GM23338 (cell line): ENCODE measurements around the gene ACVR2A. TPM values are rescaled to one million over a fixed set of nuclear protein-coding genes. Genes with fewer than 3 reads are reported as not detected.

Source experiments
- ATAC-seq: fragments of 200-7000 bp; cut with Tn5 transposase; 3 replicates; pipeline ENCODE4 v1.9.1; 2020
- DNase-seq: peaks from one replicate; pipeline ENCODE4 v3.0.0-alpha.2; 2015; ENCODE audit warnings: low spot score
- H2AFZ ChIP-seq: fragments of 200-600 bp; sonication (generic); 2 replicates; pipeline ENCODE4 v1.8.0; 2016; ENCODE audit warnings: antibody characterized with exemption, mild to moderate bottlenecking, moderate library complexity
- H3F3A ChIP-seq: fragments of 200-600 bp; sonication (generic); replicated peaks from 2 replicates; pipeline ENCODE4 v1.8.0; 2017; ENCODE audit warnings: antibody characterized with exemption, mixed run types, low read depth
- H3K27ac ChIP-seq: fragments of 200-600 bp; sonication (generic); 2 replicates; pipeline ENCODE4 v1.6.1; 2016; ENCODE audit warnings: low read depth
- H3K27me3 ChIP-seq: fragments of 200-600 bp; sonication (generic); 2 replicates; pipeline ENCODE4 v1.8.0; 2016; ENCODE audit warnings: mild to moderate bottlenecking, mixed run types, moderate library complexity; ENCODE audit not compliant: insufficient read depth
- H3K36me3 ChIP-seq: fragments of 200-600 bp; sonication (generic); 2 replicates; pipeline ENCODE4 v1.8.0; 2016; ENCODE audit warnings: mild to moderate bottlenecking; ENCODE audit not compliant: insufficient read depth
- H3K4me1 ChIP-seq: fragments of 200-600 bp; sonication (generic); 2 replicates; pipeline ENCODE4 v1.8.0; 2016; ENCODE audit warnings: mild to moderate bottlenecking, moderate library complexity; ENCODE audit not compliant: insufficient read depth
- H3K4me2 ChIP-seq: fragments of 200-600 bp; sonication (generic); 2 replicates; pipeline ENCODE4 v1.7.1; 2017; ENCODE audit warnings: mixed run types
- H3K4me3 ChIP-seq: fragments of 200-600 bp; sonication (generic); 2 replicates; pipeline ENCODE4 v1.6.1; 2016; ENCODE audit warnings: mixed run types
- H3K79me2 ChIP-seq: fragments of 200-600 bp; sonication (generic); replicated peaks from 2 replicates; pipeline ENCODE4 v1.8.0; 2017; ENCODE audit warnings: mild to moderate bottlenecking; ENCODE audit not compliant: insufficient read depth
- H3K9me2 ChIP-seq: fragments of 200-600 bp; sonication (generic); 2 replicates; pipeline ENCODE4 v1.8.0; 2017; ENCODE audit not compliant: insufficient read depth
- H4K20me1 ChIP-seq: fragments of 200-600 bp; sonication (generic); replicated peaks from 2 replicates; pipeline ENCODE4 v1.8.0; 2017; ENCODE audit warnings: mild to moderate bottlenecking; ENCODE audit not compliant: insufficient read depth
- H3K27ac Mint-ChIP-seq: 2 replicates; pipeline ENCODE4 v1.8.0; 2020; ENCODE audit warnings: inconsistent platforms, mild to moderate bottlenecking, moderate library complexity, mixed read lengths
- H3K27me3 Mint-ChIP-seq: 3 replicates; pipeline ENCODE4 v1.8.0; 2022; ENCODE audit warnings: low read depth, mild to moderate bottlenecking, moderate library complexity, mixed read lengths, inconsistent platforms; ENCODE audit not compliant: insufficient read depth, poor library complexity
- H3K36me3 Mint-ChIP-seq: 3 replicates; pipeline ENCODE4 v1.8.0; 2021; ENCODE audit warnings: low read depth, mild to moderate bottlenecking, inconsistent platforms, moderate library complexity, mixed read lengths
- H3K4me1 Mint-ChIP-seq: 3 replicates; pipeline ENCODE4 v1.8.0; 2020; ENCODE audit warnings: mild to moderate bottlenecking, inconsistent platforms, mixed read lengths
- H3K4me3 Mint-ChIP-seq: 3 replicates; pipeline ENCODE4 v1.8.0; 2021; ENCODE audit warnings: moderate library complexity, mild to moderate bottlenecking, inconsistent platforms, mixed read lengths
- H3K9me3 Mint-ChIP-seq: 3 replicates; pipeline ENCODE4 v1.8.0; 2020; ENCODE audit warnings: moderate library complexity, mild to moderate bottlenecking, inconsistent platforms, mixed read lengths
- POLR2AphosphoS5 ChIP-seq: IDR thresholded peaks from 2 replicates; pipeline ENCODE4 v1.6.1; 2016; ENCODE audit warnings: antibody characterized with exemption, low read depth
- STAT1 ChIP-seq: IDR thresholded peaks from one replicate; pipeline ENCODE4 v1.6.1; 2016; ENCODE audit warnings: antibody characterized with exemption; ENCODE audit not compliant: unreplicated experiment
- polyA plus RNA-seq: library from polyadenylated mRNA; unstranded; fragments of >200 nt; fragmentation: Nextera tagmentation; extraction: Ambion mirVana; gene quantifications from 2 replicates; pipeline ENCODE4 v1.2.1, GENCODE V29; 2016
- total RNA-seq: library from RNA; depleted of rRNA; stranded (reverse); fragments of >200 nt; shearing (Covaris generic); gene quantifications from 2 replicates; pipeline ENCODE4 v1.2.3, GENCODE V29; 2014
- TF ChIP-seq, protein P1 (sequence below): fragments of 250-450 bp; sonication (Bioruptor Pico); IDR thresholded peaks from 2 replicates; pipeline ENCODE4 v1.5.0; 2020; ENCODE audit warnings: mild to moderate bottlenecking, moderate library complexity
- TF ChIP-seq, protein P2 (sequence below): IDR thresholded peaks from 2 replicates; pipeline ENCODE4 v1.6.1; 2016; ENCODE audit warnings: antibody characterized with exemption

Gene ACVR2A
- total and polyA plus RNA-seq, 2 experiments from 2014 or later = 11.8 to 15.6 TPM

DNA sequence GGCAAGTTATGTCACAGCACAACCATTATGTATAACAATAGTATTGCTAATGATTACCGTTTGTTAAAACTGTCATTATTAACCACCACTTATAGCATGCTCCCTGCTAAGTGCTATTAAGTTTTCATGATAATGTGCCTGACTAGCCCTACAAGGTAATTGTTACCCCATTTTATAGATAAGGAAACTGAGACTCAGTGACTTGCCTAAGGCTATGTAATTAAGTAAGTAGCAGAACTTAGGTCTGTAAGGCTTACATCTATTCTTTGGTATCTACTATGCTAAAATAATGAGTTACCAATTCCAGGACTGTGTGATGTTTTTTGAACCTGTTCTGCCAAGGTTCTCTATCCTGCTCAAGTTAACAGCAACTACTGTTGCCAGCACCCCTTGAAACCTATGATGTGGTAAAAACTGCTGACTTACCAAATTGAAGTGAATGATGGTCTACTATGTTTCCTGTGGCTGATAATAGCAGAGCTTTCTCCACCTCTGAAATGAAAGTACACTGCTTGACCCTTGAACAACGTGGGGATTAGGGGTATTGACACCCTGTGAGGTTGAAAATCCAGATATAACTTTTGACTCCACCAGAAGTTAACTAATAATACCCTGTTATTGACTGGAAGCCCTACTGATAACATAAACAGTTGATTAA lies 18.2 kb downstream of the ACVR2A start (continued):
- TF ChIP-seq, protein P1, sequence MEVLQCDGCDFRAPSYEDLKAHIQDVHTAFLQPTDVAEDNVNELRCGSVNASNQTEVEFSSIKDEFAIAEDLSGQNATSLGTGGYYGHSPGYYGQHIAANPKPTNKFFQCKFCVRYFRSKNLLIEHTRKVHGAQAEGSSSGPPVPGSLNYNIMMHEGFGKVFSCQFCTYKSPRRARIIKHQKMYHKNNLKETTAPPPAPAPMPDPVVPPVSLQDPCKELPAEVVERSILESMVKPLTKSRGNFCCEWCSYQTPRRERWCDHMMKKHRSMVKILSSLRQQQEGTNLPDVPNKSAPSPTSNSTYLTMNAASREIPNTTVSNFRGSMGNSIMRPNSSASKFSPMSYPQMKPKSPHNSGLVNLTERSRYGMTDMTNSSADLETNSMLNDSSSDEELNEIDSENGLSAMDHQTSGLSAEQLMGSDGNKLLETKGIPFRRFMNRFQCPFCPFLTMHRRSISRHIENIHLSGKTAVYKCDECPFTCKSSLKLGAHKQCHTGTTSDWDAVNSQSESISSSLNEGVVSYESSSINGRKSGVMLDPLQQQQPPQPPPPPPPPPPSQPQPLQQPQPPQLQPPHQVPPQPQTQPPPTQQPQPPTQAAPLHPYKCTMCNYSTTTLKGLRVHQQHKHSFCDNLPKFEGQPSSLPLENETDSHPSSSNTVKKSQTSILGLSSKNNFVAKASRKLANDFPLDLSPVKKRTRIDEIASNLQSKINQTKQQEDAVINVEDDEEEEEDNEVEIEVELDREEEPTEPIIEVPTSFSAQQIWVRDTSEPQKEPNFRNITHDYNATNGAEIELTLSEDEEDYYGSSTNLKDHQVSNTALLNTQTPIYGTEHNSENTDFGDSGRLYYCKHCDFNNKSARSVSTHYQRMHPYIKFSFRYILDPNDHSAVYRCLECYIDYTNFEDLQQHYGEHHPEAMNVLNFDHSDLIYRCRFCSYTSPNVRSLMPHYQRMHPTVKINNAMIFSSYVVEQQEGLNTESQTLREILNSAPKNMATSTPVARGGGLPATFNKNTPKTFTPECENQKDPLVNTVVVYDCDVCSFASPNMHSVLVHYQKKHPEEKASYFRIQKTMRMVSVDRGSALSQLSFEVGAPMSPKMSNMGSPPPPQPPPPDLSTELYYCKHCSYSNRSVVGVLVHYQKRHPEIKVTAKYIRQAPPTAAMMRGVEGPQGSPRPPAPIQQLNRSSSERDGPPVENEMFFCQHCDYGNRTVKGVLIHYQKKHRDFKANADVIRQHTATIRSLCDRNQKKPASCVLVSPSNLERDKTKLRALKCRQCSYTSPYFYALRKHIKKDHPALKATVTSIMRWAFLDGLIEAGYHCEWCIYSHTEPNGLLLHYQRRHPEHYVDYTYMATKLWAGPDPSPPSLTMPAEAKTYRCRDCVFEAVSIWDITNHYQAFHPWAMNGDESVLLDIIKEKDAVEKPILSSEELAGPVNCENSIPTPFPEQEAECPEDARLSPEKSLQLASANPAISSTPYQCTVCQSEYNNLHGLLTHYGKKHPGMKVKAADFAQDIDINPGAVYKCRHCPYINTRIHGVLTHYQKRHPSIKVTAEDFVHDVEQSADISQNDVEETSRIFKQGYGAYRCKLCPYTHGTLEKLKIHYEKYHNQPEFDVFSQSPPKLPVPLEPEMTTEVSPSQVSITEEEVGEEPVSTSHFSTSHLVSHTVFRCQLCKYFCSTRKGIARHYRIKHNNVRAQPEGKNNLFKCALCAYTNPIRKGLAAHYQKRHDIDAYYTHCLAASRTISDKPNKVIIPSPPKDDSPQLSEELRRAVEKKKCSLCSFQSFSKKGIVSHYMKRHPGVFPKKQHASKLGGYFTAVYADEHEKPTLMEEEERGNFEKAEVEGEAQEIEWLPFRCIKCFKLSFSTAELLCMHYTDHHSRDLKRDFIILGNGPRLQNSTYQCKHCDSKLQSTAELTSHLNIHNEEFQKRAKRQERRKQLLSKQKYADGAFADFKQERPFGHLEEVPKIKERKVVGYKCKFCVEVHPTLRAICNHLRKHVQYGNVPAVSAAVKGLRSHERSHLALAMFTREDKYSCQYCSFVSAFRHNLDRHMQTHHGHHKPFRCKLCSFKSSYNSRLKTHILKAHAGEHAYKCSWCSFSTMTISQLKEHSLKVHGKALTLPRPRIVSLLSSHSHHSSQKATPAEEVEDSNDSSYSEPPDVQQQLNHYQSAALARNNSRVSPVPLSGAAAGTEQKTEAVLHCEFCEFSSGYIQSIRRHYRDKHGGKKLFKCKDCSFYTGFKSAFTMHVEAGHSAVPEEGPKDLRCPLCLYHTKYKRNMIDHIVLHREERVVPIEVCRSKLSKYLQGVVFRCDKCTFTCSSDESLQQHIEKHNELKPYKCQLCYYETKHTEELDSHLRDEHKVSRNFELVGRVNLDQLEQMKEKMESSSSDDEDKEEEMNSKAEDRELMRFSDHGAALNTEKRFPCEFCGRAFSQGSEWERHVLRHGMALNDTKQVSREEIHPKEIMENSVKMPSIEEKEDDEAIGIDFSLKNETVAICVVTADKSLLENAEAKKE (CRISPR knock-in tag) = no peak

DNA sequence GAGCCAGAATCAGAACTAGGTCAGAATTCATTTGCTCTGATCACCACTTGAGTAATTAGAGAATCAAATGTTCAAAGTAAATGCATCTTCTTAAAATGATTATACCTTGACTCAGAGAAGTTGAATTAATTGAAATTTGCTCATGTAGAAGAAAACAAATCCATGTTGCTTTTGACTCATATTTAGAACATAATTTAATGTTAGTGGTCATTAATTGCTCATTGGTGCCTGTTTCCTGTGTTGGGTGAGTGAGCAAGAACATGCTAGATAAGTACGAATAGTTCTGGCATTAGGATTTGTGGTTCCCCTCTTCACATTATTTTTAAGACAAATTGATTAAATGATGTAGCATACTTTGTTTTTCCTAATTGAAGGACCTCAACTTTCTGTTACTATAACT lies 19.0 kb downstream of the ACVR2A start:
- Mint-ChIP-seq H3K4me3 (no peak overlapping the region), H3K9me3 (no peaks in the 10 kb centered on the region), H3K4me1 (peaks cover 40% of the 10 kb centered on the region), H3K27me3 (no peaks in the 10 kb centered on the region), H3K27ac (no peak overlapping the region), H3K36me3 (no peaks in the 10 kb centered on the region)
- Histone ChIP-seq H3K9me2 (0 out of 2 replicates have a peak, but pooled peaks cover 5% of the 10 kb centered on the region), H3K4me2 (no peak overlapping the region), H2AFZ (no peak overlapping the region), H3K4me1 (peaks cover 47% of the 10 kb centered on the region), H3K27me3 (no peaks in the 10 kb centered on the region), H3F3A (no peaks in the 10 kb centered on the region), H3K27ac (no peak overlapping the region), H3K36me3 (no peaks in the 10 kb centered on the region), H3K79me2 (peaks cover 96% of the 10 kb centered on the region), H4K20me1 (peaks cover 13% of the 10 kb centered on the region; the same call in 1 of the 2 replicates), H3K4me3 (no peak overlapping the region)
- ATAC-seq = no peak
- DNase-seq = no peak
- TF ChIP-seq, protein P2, sequence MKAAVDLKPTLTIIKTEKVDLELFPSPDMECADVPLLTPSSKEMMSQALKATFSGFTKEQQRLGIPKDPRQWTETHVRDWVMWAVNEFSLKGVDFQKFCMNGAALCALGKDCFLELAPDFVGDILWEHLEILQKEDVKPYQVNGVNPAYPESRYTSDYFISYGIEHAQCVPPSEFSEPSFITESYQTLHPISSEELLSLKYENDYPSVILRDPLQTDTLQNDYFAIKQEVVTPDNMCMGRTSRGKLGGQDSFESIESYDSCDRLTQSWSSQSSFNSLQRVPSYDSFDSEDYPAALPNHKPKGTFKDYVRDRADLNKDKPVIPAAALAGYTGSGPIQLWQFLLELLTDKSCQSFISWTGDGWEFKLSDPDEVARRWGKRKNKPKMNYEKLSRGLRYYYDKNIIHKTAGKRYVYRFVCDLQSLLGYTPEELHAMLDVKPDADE = no peak
- no peak for TF ChIP-seq STAT1
- TF ChIP-seq POLR2AphosphoS5 = no peak
- TF ChIP-seq, protein P1 (CRISPR knock-in tag) = no peak
